ENCODE measurements around the gene PAPSS1.

DNA sequence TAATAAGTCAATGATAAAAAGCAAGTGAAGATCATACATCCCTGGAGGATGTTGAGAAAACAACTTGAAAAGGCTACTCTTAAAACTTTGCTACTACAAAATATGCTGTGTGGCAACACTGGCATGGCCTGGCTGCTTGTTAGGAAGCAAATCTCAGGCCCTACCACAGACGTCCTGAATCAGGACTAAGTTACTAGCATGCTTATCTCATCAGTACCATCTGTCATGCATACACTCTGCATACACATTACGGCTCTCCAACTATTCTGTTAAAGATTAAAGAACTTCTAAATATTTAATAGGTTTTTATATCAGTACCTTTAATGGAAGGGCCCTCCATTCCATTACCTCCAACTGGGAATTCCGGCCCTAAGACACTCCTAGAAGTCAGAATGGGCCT, 8.2 kb downstream of the PAPSS1 start:
- TF ChIP-seq POLR2A (IDR thresholded peaks at IDR 0.05) (no peak), CTCF (IDR thresholded peaks at IDR 0.05 in 8 of 11, conservative IDR thresholded peaks at IDR 0.05 in 3 of 11) (no peak)
